ENCODE measurements around the gene ANTXR1.

DNA sequence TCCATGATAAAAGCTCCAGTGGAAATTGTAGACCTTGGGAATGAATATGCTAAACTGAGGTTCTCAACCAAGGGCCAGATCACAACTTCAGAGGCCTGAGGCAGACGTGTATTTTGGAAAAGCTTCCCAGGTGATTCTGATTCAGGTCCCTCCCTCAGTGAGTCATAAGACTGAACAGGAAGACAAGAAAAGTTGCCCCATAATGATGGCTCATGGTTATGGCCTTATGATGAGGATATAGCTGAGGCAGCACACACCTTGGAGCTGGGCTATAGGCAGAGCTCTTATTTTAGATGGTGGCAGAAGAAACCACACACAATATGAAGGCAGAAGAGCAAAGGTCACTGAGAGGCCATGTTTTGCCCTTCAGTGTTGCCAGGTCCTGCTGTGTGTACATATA lies 9.6 kb downstream of the ANTXR1 start:
- TF ChIP-seq, protein P1, sequence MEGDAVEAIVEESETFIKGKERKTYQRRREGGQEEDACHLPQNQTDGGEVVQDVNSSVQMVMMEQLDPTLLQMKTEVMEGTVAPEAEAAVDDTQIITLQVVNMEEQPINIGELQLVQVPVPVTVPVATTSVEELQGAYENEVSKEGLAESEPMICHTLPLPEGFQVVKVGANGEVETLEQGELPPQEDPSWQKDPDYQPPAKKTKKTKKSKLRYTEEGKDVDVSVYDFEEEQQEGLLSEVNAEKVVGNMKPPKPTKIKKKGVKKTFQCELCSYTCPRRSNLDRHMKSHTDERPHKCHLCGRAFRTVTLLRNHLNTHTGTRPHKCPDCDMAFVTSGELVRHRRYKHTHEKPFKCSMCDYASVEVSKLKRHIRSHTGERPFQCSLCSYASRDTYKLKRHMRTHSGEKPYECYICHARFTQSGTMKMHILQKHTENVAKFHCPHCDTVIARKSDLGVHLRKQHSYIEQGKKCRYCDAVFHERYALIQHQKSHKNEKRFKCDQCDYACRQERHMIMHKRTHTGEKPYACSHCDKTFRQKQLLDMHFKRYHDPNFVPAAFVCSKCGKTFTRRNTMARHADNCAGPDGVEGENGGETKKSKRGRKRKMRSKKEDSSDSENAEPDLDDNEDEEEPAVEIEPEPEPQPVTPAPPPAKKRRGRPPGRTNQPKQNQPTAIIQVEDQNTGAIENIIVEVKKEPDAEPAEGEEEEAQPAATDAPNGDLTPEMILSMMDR (conservative IDR thresholded peaks at IDR 0.05 in 1 of 2, IDR thresholded peaks at IDR 0.05 in 1 of 2; ENCODE audit: low read depth in 1 of 2, low read length in 2 of 2), result no peak
- no peak for TF ChIP-seq EZH2 (IDR thresholded peaks at IDR 0.05; ENCODE audit: low read length, missing control alignments)
